Measurements from ENCODE around the gene PRR7. TPM values are rescaled to one million over a fixed set of nuclear protein-coding genes. Genes with fewer than 3 reads are reported as not detected.

PRR7 gene
- polyA plus RNA-seq, 1 donor: 1.7 TPM

GRCh38 chr5:177439518-177440053 lies 7.0 kb upstream of the PRR7 start:
- DNase-seq: no peak
- H3K9me3 ChIP-seq (ENCODE audit: control insufficient read depth, low read depth, low read length): no peaks in the 10 kb centered on the region
- H3K4me1 ChIP-seq (ENCODE audit: control insufficient read depth, insufficient read depth, low read length): no peaks in the 10 kb centered on the region
- no peak overlapping the region for H3K4me3 ChIP-seq (ENCODE audit: low read length)
- no peaks in the 10 kb centered on the region for H3K27me3 ChIP-seq (ENCODE audit: control insufficient read depth, insufficient read depth, low read length)
- H3K36me3 ChIP-seq (ENCODE audit: control insufficient read depth, insufficient read depth, low read length): peaks cover 54% of the 10 kb centered on the region
- no peak overlapping the region for H3K27ac ChIP-seq (ENCODE audit: low read length)
- WGBS (ENCODE audit: insufficient coverage, low lambda C conversion rate): 100% methylated on average over 2 of the region's 4 CpGs

- Histone ChIP-seq H3K4me1 (ENCODE audit: control insufficient read depth, insufficient read depth, low read length) (no peaks in the 10 kb centered on the region), H3K27ac (ENCODE audit: low read length) (no peak overlapping the region), H3K9me3 (ENCODE audit: control insufficient read depth, low read depth, low read length) (no peaks in the 10 kb centered on the region), H3K36me3 (ENCODE audit: control insufficient read depth, insufficient read depth, low read length) (peaks cover 46% of the 10 kb centered on the region), H3K27me3 (ENCODE audit: control insufficient read depth, insufficient read depth, low read length) (no peaks in the 10 kb centered on the region), H3K4me3 (ENCODE audit: low read length) (no peak overlapping the region)
- no CpG with 5 or more reads among the region's 24 CpGs for WGBS (ENCODE audit: insufficient coverage, low lambda C conversion rate)
- DNase-seq: no peak
These were observed 6.2 kb upstream of the PRR7 start for GRCh38 chr5:177440211-177440989.

GRCh38 chr5:177440990-177441780 lies 5.4 kb upstream of the PRR7 start:
- peaks cover 4% of the 10 kb centered on the region for H3K4me1 ChIP-seq (ENCODE audit: control insufficient read depth, insufficient read depth, low read length)
- WGBS (ENCODE audit: insufficient coverage, low lambda C conversion rate): no CpG with 5 or more reads among the region's 26 CpGs
- no peak overlapping the region for H3K27ac ChIP-seq (ENCODE audit: low read length)
- H3K27me3 ChIP-seq (ENCODE audit: control insufficient read depth, insufficient read depth, low read length): peaks cover 8% of the 10 kb centered on the region
- no peaks in the 10 kb centered on the region for H3K9me3 ChIP-seq (ENCODE audit: control insufficient read depth, low read depth, low read length)
- peaks cover 41% of the 10 kb centered on the region for H3K36me3 ChIP-seq (ENCODE audit: control insufficient read depth, insufficient read depth, low read length)
- H3K4me3 ChIP-seq (ENCODE audit: low read length): no peak overlapping the region
- DNase-seq: no peak

- peaks cover 34% of the 10 kb centered on the region for H3K36me3 ChIP-seq (ENCODE audit: control insufficient read depth, insufficient read depth, low read length)
- no CpG with 5 or more reads among the region's 20 CpGs for WGBS (ENCODE audit: insufficient coverage, low lambda C conversion rate)
- no peaks in the 10 kb centered on the region for H3K9me3 ChIP-seq (ENCODE audit: control insufficient read depth, low read depth, low read length)
- no peak overlapping the region for H3K27ac ChIP-seq (ENCODE audit: low read length)
- H3K4me3 ChIP-seq (ENCODE audit: low read length): no peak overlapping the region
- DNase-seq: no peak
- peaks cover 12% of the 10 kb centered on the region for H3K27me3 ChIP-seq (ENCODE audit: control insufficient read depth, insufficient read depth, low read length)
- H3K4me1 ChIP-seq (ENCODE audit: control insufficient read depth, insufficient read depth, low read length): peaks cover 5% of the 10 kb centered on the region
These were observed 4.4 kb upstream of the PRR7 start for GRCh38 chr5:177442066-177442826.

- H3K4me3 ChIP-seq (ENCODE audit: low read length): no peak overlapping the region
- peaks cover 9% of the 10 kb centered on the region for H3K4me1 ChIP-seq (ENCODE audit: control insufficient read depth, insufficient read depth, low read length)
- peaks cover 26% of the 10 kb centered on the region for H3K36me3 ChIP-seq (ENCODE audit: control insufficient read depth, insufficient read depth, low read length)
- no peak for DNase-seq
- H3K9me3 ChIP-seq (ENCODE audit: control insufficient read depth, low read depth, low read length): no peaks in the 10 kb centered on the region
- peaks cover 22% of the 10 kb centered on the region for H3K27me3 ChIP-seq (ENCODE audit: control insufficient read depth, insufficient read depth, low read length)
- no CpG with 5 or more reads among the region's 15 CpGs for WGBS (ENCODE audit: insufficient coverage, low lambda C conversion rate)
- H3K27ac ChIP-seq (ENCODE audit: low read length): no peak overlapping the region
These were observed 3.2 kb upstream of the PRR7 start for GRCh38 chr5:177443144-177443983.

GRCh38 chr5:177444106-177445051 lies 2.2 kb upstream of the PRR7 start:
- peaks cover 21% of the 10 kb centered on the region for H3K36me3 ChIP-seq (ENCODE audit: control insufficient read depth, insufficient read depth, low read length)
- no peak overlapping the region for H3K27ac ChIP-seq (ENCODE audit: low read length)
- no CpG with 5 or more reads among the region's 7 CpGs for WGBS (ENCODE audit: insufficient coverage, low lambda C conversion rate)
- H3K4me3 ChIP-seq (ENCODE audit: low read length): no peak overlapping the region
- H3K27me3 ChIP-seq (ENCODE audit: control insufficient read depth, insufficient read depth, low read length): peaks cover 32% of the 10 kb centered on the region
- H3K4me1 ChIP-seq (ENCODE audit: control insufficient read depth, insufficient read depth, low read length): peaks cover 9% of the 10 kb centered on the region
- H3K9me3 ChIP-seq (ENCODE audit: control insufficient read depth, low read depth, low read length): no peaks in the 10 kb centered on the region
- no peak for DNase-seq

GRCh38 chr5:177445052-177445916 lies 1.3 kb upstream of the PRR7 start:
- no peak for DNase-seq
- WGBS (ENCODE audit: insufficient coverage, low lambda C conversion rate): 18% methylated on average over 3 of the region's 10 CpGs
- Histone ChIP-seq H3K4me1 (ENCODE audit: control insufficient read depth, insufficient read depth, low read length) (peaks cover 9% of the 10 kb centered on the region), H3K4me3 (ENCODE audit: low read length) (no peak overlapping the region), H3K9me3 (ENCODE audit: control insufficient read depth, low read depth, low read length) (no peaks in the 10 kb centered on the region), H3K36me3 (ENCODE audit: control insufficient read depth, insufficient read depth, low read length) (peaks cover 20% of the 10 kb centered on the region), H3K27me3 (ENCODE audit: control insufficient read depth, insufficient read depth, low read length) (peaks cover 37% of the 10 kb centered on the region), H3K27ac (ENCODE audit: low read length) (no peak overlapping the region)

- no CpG with 5 or more reads among the region's 8 CpGs for WGBS (ENCODE audit: insufficient coverage, low lambda C conversion rate)
- Histone ChIP-seq H3K4me3 (ENCODE audit: low read length) (peak overlapping the region; percentile 30), H3K27me3 (ENCODE audit: control insufficient read depth, insufficient read depth, low read length) (peaks cover 37% of the 10 kb centered on the region), H3K4me1 (ENCODE audit: control insufficient read depth, insufficient read depth, low read length) (peaks cover 9% of the 10 kb centered on the region), H3K36me3 (ENCODE audit: control insufficient read depth, insufficient read depth, low read length) (peaks cover 15% of the 10 kb centered on the region), H3K27ac (ENCODE audit: low read length) (no peak overlapping the region), H3K9me3 (ENCODE audit: control insufficient read depth, low read depth, low read length) (no peaks in the 10 kb centered on the region)
- no peak for DNase-seq
These were observed 756 bp upstream of the PRR7 start for GRCh38 chr5:177445917-177446199.

All from large intestine (tissue), 3 donors.